ENCODE data around the gene LYZL4.

DNA sequence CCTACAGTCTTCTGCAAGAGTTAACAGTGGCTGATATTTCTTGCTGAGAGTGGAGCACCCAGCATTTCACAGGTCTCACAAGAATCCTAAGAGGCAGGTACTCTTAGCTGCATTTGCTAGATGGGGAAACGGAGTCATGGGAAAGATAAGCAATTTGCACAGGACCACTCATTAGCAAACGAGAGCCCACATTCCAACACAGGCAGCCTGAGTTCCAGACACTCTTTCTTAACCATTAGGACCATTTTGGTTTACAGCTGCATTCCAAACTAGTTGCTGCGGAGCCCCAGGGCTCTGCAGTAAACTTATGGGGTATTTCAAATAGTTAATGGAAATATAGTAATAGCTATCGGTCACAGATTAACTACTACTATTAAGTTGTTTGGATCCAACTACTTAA, 42.5 kb downstream of the LYZL4 start:
- TF ChIP-seq, protein P1, sequence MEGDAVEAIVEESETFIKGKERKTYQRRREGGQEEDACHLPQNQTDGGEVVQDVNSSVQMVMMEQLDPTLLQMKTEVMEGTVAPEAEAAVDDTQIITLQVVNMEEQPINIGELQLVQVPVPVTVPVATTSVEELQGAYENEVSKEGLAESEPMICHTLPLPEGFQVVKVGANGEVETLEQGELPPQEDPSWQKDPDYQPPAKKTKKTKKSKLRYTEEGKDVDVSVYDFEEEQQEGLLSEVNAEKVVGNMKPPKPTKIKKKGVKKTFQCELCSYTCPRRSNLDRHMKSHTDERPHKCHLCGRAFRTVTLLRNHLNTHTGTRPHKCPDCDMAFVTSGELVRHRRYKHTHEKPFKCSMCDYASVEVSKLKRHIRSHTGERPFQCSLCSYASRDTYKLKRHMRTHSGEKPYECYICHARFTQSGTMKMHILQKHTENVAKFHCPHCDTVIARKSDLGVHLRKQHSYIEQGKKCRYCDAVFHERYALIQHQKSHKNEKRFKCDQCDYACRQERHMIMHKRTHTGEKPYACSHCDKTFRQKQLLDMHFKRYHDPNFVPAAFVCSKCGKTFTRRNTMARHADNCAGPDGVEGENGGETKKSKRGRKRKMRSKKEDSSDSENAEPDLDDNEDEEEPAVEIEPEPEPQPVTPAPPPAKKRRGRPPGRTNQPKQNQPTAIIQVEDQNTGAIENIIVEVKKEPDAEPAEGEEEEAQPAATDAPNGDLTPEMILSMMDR (IDR thresholded peaks at IDR 0.05), result no peak
- TF ChIP-seq POLR2A (IDR thresholded peaks at IDR 0.05) (no peak), POLR2AphosphoS5 (IDR thresholded peaks at IDR 0.05; ENCODE audit: insufficient read depth in 1 of 2, low read depth in 1 of 2) (no peak)

All from vagina (tissue), 2 donors.